Measurements from ENCODE around the gene CACNG3. TPM values are rescaled to one million over a fixed set of nuclear protein-coding genes. Genes with fewer than 3 reads are reported as not detected.

Gene CACNG3
- total RNA-seq, 6 donors from 2014 or later, result not detected

DNA sequence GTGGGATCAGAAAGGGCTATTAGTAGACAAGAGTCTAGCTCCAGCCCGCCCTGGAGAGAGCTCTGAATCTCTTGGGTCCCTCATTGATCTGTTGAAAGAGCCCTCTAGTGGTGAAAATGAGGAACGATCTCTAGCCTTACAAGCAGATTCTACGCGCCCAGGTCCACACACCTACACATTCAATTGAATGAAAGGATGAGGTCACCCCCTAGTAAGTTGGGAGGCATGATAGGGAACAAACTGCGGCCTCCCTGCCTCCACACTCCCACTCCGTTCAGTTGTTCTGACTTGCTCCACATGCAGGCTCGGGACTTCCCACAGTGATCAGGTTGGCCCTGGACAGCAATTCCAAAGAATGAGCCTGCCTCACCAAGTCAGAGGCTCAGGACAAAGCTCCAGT, 2.9 kb upstream of the CACNG3 start:
- no peak overlapping the region for H3K27ac ChIP-seq

DNA sequence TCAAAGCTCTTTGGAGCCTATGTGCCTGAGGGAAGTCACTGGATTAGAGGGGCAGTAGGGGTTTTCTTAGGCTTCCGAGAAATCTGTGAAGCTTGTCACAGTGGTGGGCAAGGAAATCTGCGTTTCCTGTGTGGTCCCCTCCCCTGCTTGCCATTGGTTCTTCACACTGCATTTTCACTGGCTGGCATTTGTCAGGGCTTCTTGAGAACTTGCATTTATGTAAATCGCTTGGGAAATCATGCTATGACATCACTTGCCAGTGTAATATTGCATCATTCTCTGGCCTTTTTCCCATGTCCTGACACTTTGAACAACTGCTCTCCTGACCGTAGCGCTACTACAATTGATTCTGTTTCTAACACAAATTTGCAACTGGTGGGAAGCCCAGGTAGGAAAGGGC, 1.8 kb downstream of the CACNG3 start:
- 42 to 43% methylated on average over 5 of the region's 5 CpGs for WGBS, 2 donors
- Histone ChIP-seq H3K9me3 (no peaks in the 10 kb centered on the region), H3K27ac (no peak overlapping the region), H3K4me1 (no peaks in the 10 kb centered on the region), H3K27me3 (peaks cover 0 to 12% (median 5%) of the 10 kb centered on the region in 4 donors), H3K36me3 (no peaks in the 10 kb centered on the region), H3K4me3 (no peak overlapping the region)
- DNase-seq (no peak), ATAC-seq (ENCODE audit: low FRiP score in 2 of 2) (no peak)
- TF ChIP-seq POLR2AphosphoS5 (IDR thresholded peaks at IDR 0.05), result no peak
- TF ChIP-seq, protein P1, sequence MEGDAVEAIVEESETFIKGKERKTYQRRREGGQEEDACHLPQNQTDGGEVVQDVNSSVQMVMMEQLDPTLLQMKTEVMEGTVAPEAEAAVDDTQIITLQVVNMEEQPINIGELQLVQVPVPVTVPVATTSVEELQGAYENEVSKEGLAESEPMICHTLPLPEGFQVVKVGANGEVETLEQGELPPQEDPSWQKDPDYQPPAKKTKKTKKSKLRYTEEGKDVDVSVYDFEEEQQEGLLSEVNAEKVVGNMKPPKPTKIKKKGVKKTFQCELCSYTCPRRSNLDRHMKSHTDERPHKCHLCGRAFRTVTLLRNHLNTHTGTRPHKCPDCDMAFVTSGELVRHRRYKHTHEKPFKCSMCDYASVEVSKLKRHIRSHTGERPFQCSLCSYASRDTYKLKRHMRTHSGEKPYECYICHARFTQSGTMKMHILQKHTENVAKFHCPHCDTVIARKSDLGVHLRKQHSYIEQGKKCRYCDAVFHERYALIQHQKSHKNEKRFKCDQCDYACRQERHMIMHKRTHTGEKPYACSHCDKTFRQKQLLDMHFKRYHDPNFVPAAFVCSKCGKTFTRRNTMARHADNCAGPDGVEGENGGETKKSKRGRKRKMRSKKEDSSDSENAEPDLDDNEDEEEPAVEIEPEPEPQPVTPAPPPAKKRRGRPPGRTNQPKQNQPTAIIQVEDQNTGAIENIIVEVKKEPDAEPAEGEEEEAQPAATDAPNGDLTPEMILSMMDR (IDR thresholded peaks at IDR 0.05), result no peak
- no peak for TF ChIP-seq EP300 (IDR thresholded peaks at IDR 0.05)
- TF ChIP-seq POLR2A (IDR thresholded peaks at IDR 0.05), result no peak

More for the DNA sequence above, 2.9 kb upstream of the CACNG3 start:
- H3K9me3 ChIP-seq, result no peaks in the 10 kb centered on the region
- no peaks in the 10 kb centered on the region for H3K36me3 ChIP-seq
- DNase-seq, result peak in 1 of 2 donors; percentile 23
- WGBS, 2 donors, result 15 to 23% methylated on average over 7 of the region's 7 CpGs
- TF ChIP-seq, protein P1 (IDR thresholded peaks at IDR 0.05), result peak; percentile 24 to 57 (median 49)
- no peak for TF ChIP-seq POLR2A (IDR thresholded peaks at IDR 0.05)
- no peak for TF ChIP-seq POLR2AphosphoS5 (IDR thresholded peaks at IDR 0.05)
- no peak for TF ChIP-seq EP300 (IDR thresholded peaks at IDR 0.05)
- H3K4me3 ChIP-seq, result no peak overlapping the region
- H3K4me1 ChIP-seq, result no peaks in the 10 kb centered on the region
- ATAC-seq (ENCODE audit: low FRiP score in 2 of 2), result peak in 1 of 2 donors; percentile 65
- peaks cover 0 to 12% (median 5%) of the 10 kb centered on the region in 4 donors for H3K27me3 ChIP-seq

DNA sequence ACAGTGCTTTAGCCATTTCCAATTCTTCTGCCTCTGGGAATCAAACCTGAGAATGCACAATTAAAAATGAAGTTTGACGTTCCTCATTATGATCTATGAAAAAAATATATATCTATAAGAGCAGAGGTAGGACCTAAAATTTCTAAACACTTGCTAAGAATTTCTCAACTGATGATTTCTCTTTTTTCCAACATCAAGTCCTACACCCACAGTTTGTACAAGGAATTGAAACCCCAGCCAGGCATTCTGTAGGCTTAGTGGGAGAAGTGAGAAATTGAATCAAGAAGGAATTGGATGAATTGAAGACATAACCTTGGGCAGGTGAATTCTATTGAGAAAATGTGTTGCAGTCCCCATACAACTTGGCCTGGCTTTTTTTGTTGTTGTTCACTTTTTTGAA, 2.7 kb downstream of the CACNG3 start:
- Histone ChIP-seq H3K4me1 (no peaks in the 10 kb centered on the region), H3K27ac (no peak overlapping the region), H3K36me3 (no peaks in the 10 kb centered on the region), H3K9me3 (no peaks in the 10 kb centered on the region), H3K4me3 (no peak overlapping the region), H3K27me3 (peaks cover 0 to 12% (median 3%) of the 10 kb centered on the region in 4 donors)
- DNase-seq, result no peak
- no peak for TF ChIP-seq POLR2AphosphoS5 (IDR thresholded peaks at IDR 0.05)
- TF ChIP-seq, protein P1 (IDR thresholded peaks at IDR 0.05), result no peak
- no peak for TF ChIP-seq EP300 (IDR thresholded peaks at IDR 0.05)
- TF ChIP-seq POLR2A (IDR thresholded peaks at IDR 0.05), result no peak
- no peak for ATAC-seq (ENCODE audit: low FRiP score in 2 of 2)
- WGBS, 2 donors, result 72 to 85% methylated on average over 1 of the region's 1 CpG

DNA sequence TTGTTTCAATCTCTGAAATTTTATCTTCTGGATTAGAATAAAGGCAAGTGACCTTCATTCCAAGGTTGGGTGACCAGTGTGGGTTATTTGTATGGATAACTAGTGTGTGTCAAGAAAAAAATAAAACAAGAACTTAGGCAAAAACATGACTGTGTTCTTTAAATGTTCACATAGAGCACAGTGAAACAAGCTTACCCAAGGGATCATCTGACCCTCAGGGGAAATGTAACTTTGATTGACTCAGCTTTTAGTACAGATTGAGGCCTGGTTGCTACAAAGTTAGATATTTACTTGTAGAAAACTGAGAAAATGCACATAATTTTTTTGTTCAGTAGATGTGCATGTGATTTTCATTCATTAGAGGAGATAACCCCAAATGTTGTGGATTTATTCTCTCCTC, 6.7 kb downstream of the CACNG3 start:
- no peaks in the 10 kb centered on the region for H3K4me1 ChIP-seq
- ATAC-seq (ENCODE audit: low FRiP score in 2 of 2), result no peak
- no peaks in the 10 kb centered on the region for H3K27me3 ChIP-seq
- no peaks in the 10 kb centered on the region for H3K9me3 ChIP-seq
- TF ChIP-seq POLR2AphosphoS5 (IDR thresholded peaks at IDR 0.05) (no peak), POLR2A (IDR thresholded peaks at IDR 0.05) (no peak), EP300 (IDR thresholded peaks at IDR 0.05) (no peak)
- TF ChIP-seq, protein P1 (IDR thresholded peaks at IDR 0.05), result no peak
- no peak overlapping the region for H3K4me3 ChIP-seq
- H3K27ac ChIP-seq, result no peak overlapping the region
- DNase-seq, result no peak
- no peaks in the 10 kb centered on the region for H3K36me3 ChIP-seq

DNA sequence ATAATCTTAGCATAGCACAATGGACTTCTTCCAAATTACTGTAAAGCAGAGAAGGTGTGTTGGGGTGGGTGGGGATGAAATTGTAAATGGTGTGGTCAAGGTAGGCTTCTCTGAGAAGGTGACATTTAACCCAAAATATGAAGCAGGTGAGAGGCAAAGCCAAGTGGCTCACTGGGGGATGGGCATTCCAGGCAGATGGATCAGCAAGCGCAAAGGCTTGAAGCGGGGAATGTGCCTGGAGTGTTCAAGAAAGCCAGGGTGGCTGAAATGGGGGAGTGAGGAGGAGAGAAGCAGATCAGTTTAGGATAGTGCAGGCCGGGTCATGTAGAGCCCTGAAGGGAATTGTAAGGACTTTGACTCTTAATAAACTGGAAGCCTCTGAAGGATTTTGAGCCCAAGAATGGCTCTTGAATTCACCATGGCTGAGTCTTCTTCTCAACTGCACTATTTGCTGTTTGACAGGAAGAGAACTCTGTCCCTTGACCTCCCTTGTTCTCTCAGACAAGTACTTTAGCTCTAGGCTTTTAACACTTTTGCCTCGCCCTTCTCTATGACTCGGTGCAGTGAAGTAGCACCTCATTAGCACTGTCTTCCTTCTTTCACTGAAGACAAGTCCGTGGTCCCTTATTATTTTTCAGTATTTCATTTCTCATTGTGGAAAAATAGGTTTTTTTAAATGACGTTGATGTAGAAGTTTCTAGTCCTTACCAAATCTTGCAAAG, 14.7 kb downstream of the CACNG3 start:
- H3K9me3 ChIP-seq, result no peaks in the 10 kb centered on the region
- WGBS, 2 donors, result 63 to 71% methylated on average over 7 of the region's 7 CpGs

More for the DNA sequence above, 14.7 kb downstream of the CACNG3 start:
- no peaks in the 10 kb centered on the region for H3K36me3 ChIP-seq
- ATAC-seq (ENCODE audit: low FRiP score in 2 of 2) (no peak), DNase-seq (no peak)
- H3K4me3 ChIP-seq, result no peak overlapping the region
- H3K4me1 ChIP-seq, result no peaks in the 10 kb centered on the region
- H3K27ac ChIP-seq, result no peak overlapping the region
- H3K27me3 ChIP-seq, result no peaks in the 10 kb centered on the region
- TF ChIP-seq, protein P1 (IDR thresholded peaks at IDR 0.05), result no peak
- TF ChIP-seq POLR2A (IDR thresholded peaks at IDR 0.05) (no peak), POLR2AphosphoS5 (IDR thresholded peaks at IDR 0.05) (no peak), EP300 (IDR thresholded peaks at IDR 0.05) (no peak)
